IMR-90 (cell line): ENCODE measurements around the gene KLC3. TPM values are rescaled to one million over a fixed set of nuclear protein-coding genes. Genes with fewer than 3 reads are reported as not detected.

Experiments used
- ATAC-seq: fragments of 200-7000 bp; cut with Tn5 transposase; 2 replicates; pipeline ENCODE4 v1.9.1; 2020; ENCODE audit warnings: low read depth, mild to moderate bottlenecking, moderate library complexity
- BruUV-seq: library from RNA; stranded (reverse); fragments of 400-500 nt; replicated peaks from 2 replicates; lab custom pipeline; 2021; lab: Mats Ljungman, UMichigan
- CTCF ChIA-PET: fragments of 300-600 bp; formaldehyde crosslinking; extraction: SDS; loops from one replicate; lab custom pipeline; 2021; ENCODE audit warnings: antibody characterized with exemption; lab: Yijun Ruan, JAX
- POLR2A ChIA-PET: fragments of 300-600 bp; sonication (Branson Sonifier 250); formaldehyde crosslinking; loops from one replicate; lab custom pipeline; 2022; ENCODE audit warnings: antibody characterized with exemption; ENCODE audit not compliant: unreplicated experiment; lab: Charles Lee
- DNase-seq: peaks from one replicate; pipeline ENCODE4 v3.0.0; 2013
- H2AFZ ChIP-seq: replicated peaks from 2 replicates; pipeline ENCODE3; 2013; ENCODE audit warnings: low read length, mild to moderate bottlenecking; ENCODE audit not compliant: poor library complexity
- H2AK5ac ChIP-seq: 2 replicates; pipeline ENCODE4 v1.6.1; 2013; ENCODE audit warnings: low read depth, low read length, inconsistent platforms
- H2AK9ac ChIP-seq: replicated peaks from 2 replicates; pipeline ENCODE3; 2013; ENCODE audit warnings: mild to moderate bottlenecking, low read depth, low read length, moderate library complexity; ENCODE audit not compliant: poor library complexity
- H2BK120ac ChIP-seq: 2 replicates; pipeline ENCODE4 v1.6.1; 2013; ENCODE audit warnings: low read depth, low read length, inconsistent platforms
- H2BK15ac ChIP-seq: 3 replicates; pipeline ENCODE4 v1.6.1; 2013; ENCODE audit warnings: low read depth, low read length, inconsistent platforms
- H2BK20ac ChIP-seq: 2 replicates; pipeline ENCODE4 v1.6.1; 2013; ENCODE audit warnings: low read depth, mild to moderate bottlenecking, inconsistent platforms, low read length, moderate library complexity
- H2BK5ac ChIP-seq: 2 replicates; pipeline ENCODE4 v1.6.1; 2013; ENCODE audit warnings: mild to moderate bottlenecking, low read depth, low read length, inconsistent platforms; ENCODE audit not compliant: poor library complexity, severe bottlenecking
- H3K14ac ChIP-seq: replicated peaks from 2 replicates; pipeline ENCODE4 v1.6.1; 2013; ENCODE audit warnings: low read depth, low read length, inconsistent platforms
- H3K18ac ChIP-seq: 2 replicates; pipeline ENCODE4 v1.6.1; 2013; ENCODE audit warnings: low read depth, low read length, control low read depth
- H3K23ac ChIP-seq: 2 replicates; pipeline ENCODE4 v1.6.1; 2013; ENCODE audit warnings: low read depth, low read length, inconsistent platforms
- H3K27ac ChIP-seq: 2 replicates; pipeline ENCODE4 v1.5.1; 2013; ENCODE audit warnings: mild to moderate bottlenecking, control low read depth, low read length; ENCODE audit not compliant: insufficient read depth
- H3K27me3 ChIP-seq: 2 replicates; pipeline ENCODE4 v1.6.1; 2013; ENCODE audit warnings: low read length; ENCODE audit not compliant: control insufficient read depth, insufficient read depth
- H3K36me3 ChIP-seq: 2 replicates; pipeline ENCODE4 v1.6.1; 2013; ENCODE audit warnings: low read length, mixed read lengths; ENCODE audit not compliant: control insufficient read depth, insufficient read depth
- H3K4ac ChIP-seq: 2 replicates; pipeline ENCODE4 v1.6.1; 2013; ENCODE audit warnings: low read depth, low read length, inconsistent platforms
- H3K4me1 ChIP-seq: 2 replicates; pipeline ENCODE4 v1.6.1; 2013; ENCODE audit warnings: low read length, mixed read lengths; ENCODE audit not compliant: control insufficient read depth, insufficient read depth
- H3K4me2 ChIP-seq: 2 replicates; pipeline ENCODE4 v1.6.1; 2013; ENCODE audit warnings: low read depth, mild to moderate bottlenecking, control low read depth, low read length, moderate library complexity
- H3K4me3 ChIP-seq: 2 replicates; pipeline ENCODE4 v1.5.1; 2013; ENCODE audit warnings: low read depth, mild to moderate bottlenecking, control low read depth, low read length, moderate library complexity; ENCODE audit not compliant: insufficient read depth
- H3K56ac ChIP-seq: 2 replicates; pipeline ENCODE4 v1.6.1; 2013; ENCODE audit warnings: low read length, inconsistent platforms; ENCODE audit not compliant: insufficient read depth; ENCODE audit errors: extremely low read depth
- H3K79me1 ChIP-seq, 2 experiments: 2 replicates each; pipeline ENCODE4 v1.6.1; 2013; ENCODE audit warnings: low read length in 2 of 2, inconsistent platforms in 1 of 2, low read depth in 1 of 2
- H3K9ac ChIP-seq: 2 replicates; pipeline ENCODE4 v1.6.1; 2013; ENCODE audit warnings: low read depth, low read length, control low read depth
- H3K9me1 ChIP-seq: 2 replicates; pipeline ENCODE4 v1.6.1; 2013; ENCODE audit warnings: low read length, inconsistent platforms; ENCODE audit not compliant: insufficient read depth
- H3K9me3 ChIP-seq: 2 replicates; pipeline ENCODE4 v1.6.1; 2013; ENCODE audit warnings: low read length; ENCODE audit not compliant: control insufficient read depth, insufficient read depth
- H4K20me1 ChIP-seq: 2 replicates; pipeline ENCODE4 v1.6.1; 2013; ENCODE audit warnings: low read length, inconsistent platforms; ENCODE audit not compliant: insufficient read depth
- H4K5ac ChIP-seq: 2 replicates; pipeline ENCODE4 v1.6.1; 2013; ENCODE audit warnings: mild to moderate bottlenecking, low read depth, low read length, control low read depth
- H4K8ac ChIP-seq, 2 experiments: 2 replicates each; pipeline ENCODE4 v1.6.1; 2013; ENCODE audit warnings: low read depth in 2 of 2, low read length in 2 of 2, control low read depth in 1 of 2, inconsistent platforms in 1 of 2
- H4K91ac ChIP-seq: 2 replicates; pipeline ENCODE4 v1.6.1; 2013; ENCODE audit warnings: low read depth, low read length, inconsistent platforms; ENCODE audit not compliant: insufficient read depth
- CEBPB ChIP-seq: IDR thresholded peaks from 2 replicates; pipeline ENCODE4 v1.6.1; 2012; ENCODE audit warnings: low read depth, low read length, improper control_type of control experiment
- FOS ChIP-seq: fragments of 150-350 bp; IDR thresholded peaks from 2 replicates; pipeline ENCODE4 v1.6.1; 2016; ENCODE audit warnings: low read depth, low read length
- MAFK ChIP-seq: IDR thresholded peaks from 2 replicates; pipeline ENCODE4 v1.6.1; 2012; ENCODE audit warnings: low read depth, low read length, improper control_type of control experiment
- MAZ ChIP-seq: IDR thresholded peaks from 2 replicates; pipeline ENCODE4 v1.6.1; 2012; ENCODE audit warnings: low read depth, mild to moderate bottlenecking, low read length, improper control_type of control experiment, moderate library complexity, borderline replicate concordance
- MXI1 ChIP-seq: IDR thresholded peaks from 2 replicates; pipeline ENCODE4 v1.6.1; 2012; ENCODE audit warnings: low read depth, mild to moderate bottlenecking, low read length, moderate library complexity, borderline replicate concordance
- NFE2L2 ChIP-seq: fragments of 150-350 bp; IDR thresholded peaks from 2 replicates; pipeline ENCODE4 v1.6.1; 2016; ENCODE audit warnings: low read depth, mild to moderate bottlenecking, low read length
- POLR2A ChIP-seq: IDR thresholded peaks from 2 replicates; pipeline ENCODE4 v1.6.1; 2012; ENCODE audit warnings: mild to moderate bottlenecking, low read depth, low read length
- RCOR1 ChIP-seq: IDR thresholded peaks from 2 replicates; pipeline ENCODE4 v1.6.1; 2012; ENCODE audit warnings: mild to moderate bottlenecking, low read length, improper control_type of control experiment; ENCODE audit not compliant: insufficient replicate concordance
- SMC3 ChIP-seq: fragments of 150-350 bp; IDR thresholded peaks from 2 replicates; pipeline ENCODE4 v1.6.1; 2016; ENCODE audit warnings: low read depth, mild to moderate bottlenecking, antibody characterized with exemption, low read length, moderate library complexity
- WGBS, 2 experiments: methylation state at CpG; one replicate each; pipeline versions ENCODE4 v1.1.5 to v1.1.7; 2013; ENCODE audit warnings: missing lambda C conversion rate in 2 of 2; ENCODE audit not compliant: insufficient read length in 1 of 2; ENCODE audit errors: extremely low coverage in 2 of 2; 5-methylcytosine and 5-hydroxymethylcytosine counted together
- dilution Hi-C: fragments of 300-500 bp; cut with HindIII; formaldehyde crosslinking; loops from one replicate; pipeline ENCODE4 v1.14.3; 2018; ENCODE audit warnings: low sequenced_read_pairs; ENCODE audit not compliant: unreplicated experiment
- in situ Hi-C: fragments of 300-500 bp; cut with MboI; formaldehyde crosslinking; loops from 3 replicates; pipeline ENCODE4 v1.14.3; 2019; ENCODE audit warnings: low sequenced_read_pairs, inconsistent platforms, mixed read lengths
- intact Hi-C: fragments of 100-400 bp; cut with micrococcal nuclease; formaldehyde crosslinking; loops from 2 replicates; pipeline ENCODE4 v1.10.0; 2022
- polyA plus RNA-seq, 3 experiments: library from polyadenylated mRNA; depleted of rRNA; stranded (reverse); fragments of >200 nt; gene quantifications; 2 replicates each; pipeline ENCODE4 v1.2.3, GENCODE V29; 2012; ENCODE audit warnings: low replicate concordance in 1 of 3
- total RNA-seq: library from RNA; depleted of rRNA; stranded (reverse); fragments of >200 nt; gene quantifications from 2 replicates; pipeline ENCODE4 v1.2.3, GENCODE V29; 2012
- TF ChIP-seq, protein P1 (sequence below): conservative IDR thresholded peaks from 2 replicates; pipeline ENCODE4 v1.5.1; 2012; ENCODE audit warnings: mild to moderate bottlenecking, low read depth, low read length, improper control_type of control experiment

The KLC3 gene
- total and polyA plus RNA-seq, 2 of the 4 experiments (the other 2 are of a cell fraction): 0.14 to 0.18 TPM

- Histone ChIP-seq H3K14ac (no peak overlapping the region), H3K4me1 (no peaks in the 10 kb centered on the region), H3K18ac (no peak overlapping the region), H4K91ac (no peak overlapping the region), H2BK15ac (no peak overlapping the region), H3K56ac (no peak overlapping the region), H3K9ac (no peak overlapping the region), H3K27ac (no peak overlapping the region), H3K27me3 (peaks cover 19% of the 10 kb centered on the region), H3K9me3 (no peaks in the 10 kb centered on the region), H2AK5ac (no peak overlapping the region), H3K79me1 (no peaks in the 10 kb centered on the region), H2BK20ac (no peak overlapping the region), H2BK5ac (no peak overlapping the region), H3K23ac (no peak overlapping the region), H3K4ac (no peak overlapping the region), H3K4me3 (no peak overlapping the region), H4K8ac (no peak overlapping the region), H2AK9ac (peak overlapping the region; percentile 42), H3K4me2 (no peak overlapping the region), H2AFZ (no peak overlapping the region), H3K36me3 (peaks cover 2% of the 10 kb centered on the region; the same call in 1 of the 2 replicates), H2BK120ac (no peak overlapping the region), H4K20me1 (peaks cover 8% of the 10 kb centered on the region), H3K9me1 (peaks cover 2% of the 10 kb centered on the region; the same call in 1 of the 2 replicates), H4K5ac (no peak overlapping the region)
- dilution Hi-C loops: no loop called here
- in situ Hi-C loops: no loop called here
- BruUV-seq: no TSS peak
- ChIA-PET POLR2A (no interaction called here), CTCF (no interaction called here)
- no peak for DNase-seq
- intact Hi-C loops: no loop called here
- 31% methylated on average over 7 of the region's 15 CpGs; no CpG with 5 or more reads in 1 of the 2 experiments for WGBS, 2 experiments
- no peak for ATAC-seq
- TF ChIP-seq MAFK (no peak), CEBPB (no peak), NFE2L2 (no peak), MAZ (no peak), SMC3 (no peak), FOS (no peak), POLR2A (no peak), RCOR1 (no peak), MXI1 (no peak)
- TF ChIP-seq, protein P1, sequence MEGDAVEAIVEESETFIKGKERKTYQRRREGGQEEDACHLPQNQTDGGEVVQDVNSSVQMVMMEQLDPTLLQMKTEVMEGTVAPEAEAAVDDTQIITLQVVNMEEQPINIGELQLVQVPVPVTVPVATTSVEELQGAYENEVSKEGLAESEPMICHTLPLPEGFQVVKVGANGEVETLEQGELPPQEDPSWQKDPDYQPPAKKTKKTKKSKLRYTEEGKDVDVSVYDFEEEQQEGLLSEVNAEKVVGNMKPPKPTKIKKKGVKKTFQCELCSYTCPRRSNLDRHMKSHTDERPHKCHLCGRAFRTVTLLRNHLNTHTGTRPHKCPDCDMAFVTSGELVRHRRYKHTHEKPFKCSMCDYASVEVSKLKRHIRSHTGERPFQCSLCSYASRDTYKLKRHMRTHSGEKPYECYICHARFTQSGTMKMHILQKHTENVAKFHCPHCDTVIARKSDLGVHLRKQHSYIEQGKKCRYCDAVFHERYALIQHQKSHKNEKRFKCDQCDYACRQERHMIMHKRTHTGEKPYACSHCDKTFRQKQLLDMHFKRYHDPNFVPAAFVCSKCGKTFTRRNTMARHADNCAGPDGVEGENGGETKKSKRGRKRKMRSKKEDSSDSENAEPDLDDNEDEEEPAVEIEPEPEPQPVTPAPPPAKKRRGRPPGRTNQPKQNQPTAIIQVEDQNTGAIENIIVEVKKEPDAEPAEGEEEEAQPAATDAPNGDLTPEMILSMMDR: no peak
Observed at GRCh38 chr19:45344621-45345505, 4.3 kb downstream of the KLC3 start.
